HL-60 (cell line): Measurements from ENCODE around the gene PRKAR1B.

ENCODE experiments used
- DNase-seq, 2 experiments: peaks; one replicate each; pipeline ENCODE4 v3.0.0-alpha.2; 2010 to 2020; ENCODE audit warnings: low read depth in 1 of 2, low spot score in 1 of 2
- H3K27ac ChIP-seq: fragments of 250-450 bp; sonication (Bioruptor Pico); replicated peaks from 2 replicates; pipeline ENCODE4 v1.5.1; 2020; ENCODE audit warnings: mild to moderate bottlenecking, moderate library complexity
- H3K27me3 ChIP-seq: fragments of 250-450 bp; sonication (Bioruptor Pico); 2 replicates; pipeline ENCODE4 v1.5.1; 2021; ENCODE audit warnings: mild to moderate bottlenecking, moderate library complexity; ENCODE audit not compliant: insufficient read depth, poor library complexity, severe bottlenecking
- H3K4me3 ChIP-seq: replicated peaks from 2 replicates; pipeline ENCODE4 v1.5.1; 2011; ENCODE audit warnings: mild to moderate bottlenecking, control low read depth, low read length; ENCODE audit not compliant: insufficient read depth
- CTCF ChIP-seq: IDR thresholded peaks from one replicate; pipeline ENCODE4 v1.5.1; 2011; ENCODE audit warnings: low read length, control low read depth, inconsistent platforms; ENCODE audit not compliant: insufficient read depth
- GABPA ChIP-seq: IDR thresholded peaks from 2 replicates; pipeline ENCODE4 v1.6.1; 2012; ENCODE audit warnings: low read depth
- POLR2AphosphoS5 ChIP-seq: IDR thresholded peaks from 2 replicates; pipeline ENCODE4 v1.6.1; 2012; ENCODE audit warnings: low read depth
- REST ChIP-seq: IDR thresholded peaks from 2 replicates; pipeline ENCODE4 v1.6.1; 2012; ENCODE audit warnings: low read depth; ENCODE audit not compliant: insufficient replicate concordance
- SPI1 ChIP-seq: IDR thresholded peaks from 2 replicates; pipeline ENCODE4 v1.6.1; 2012; ENCODE audit warnings: low read depth, mild to moderate bottlenecking, borderline replicate concordance

The PRKAR1B gene

GRCh38 chr7:608954-609353 lies 118.1 kb downstream of the PRKAR1B start:
- TF ChIP-seq POLR2AphosphoS5 (no peak), REST (no peak), GABPA (no peak), SPI1 (no peak), CTCF (no peak)
- Histone ChIP-seq H3K27me3 (no peaks in the 10 kb centered on the region), H3K27ac (no peak overlapping the region), H3K4me3 (no peak overlapping the region)
- no peak for DNase-seq

- Histone ChIP-seq H3K4me3 (no peak overlapping the region), H3K27me3 (no peaks in the 10 kb centered on the region), H3K27ac (no peak overlapping the region)
- DNase-seq, result no peak
- TF ChIP-seq REST (no peak), SPI1 (no peak), GABPA (no peak), CTCF (no peak), POLR2AphosphoS5 (no peak)
These were observed 118.7 kb downstream of the PRKAR1B start for GRCh38 chr7:608361-608760.

- no peak overlapping the region for H3K4me3 ChIP-seq
- H3K27ac ChIP-seq, result no peak overlapping the region
- TF ChIP-seq GABPA (no peak), SPI1 (no peak), POLR2AphosphoS5 (no peak)
These were observed 119.1 kb downstream of the PRKAR1B start for GRCh38 chr7:607938-608337.

GRCh38 chr7:605661-606450 lies 121.2 kb downstream of the PRKAR1B start:
- Histone ChIP-seq H3K27me3 (no peaks in the 10 kb centered on the region), H3K4me3 (no peak overlapping the region), H3K27ac (no peak overlapping the region)
- TF ChIP-seq GABPA (no peak), REST (no peak), CTCF (no peak), POLR2AphosphoS5 (no peak), SPI1 (no peak)
- no peak for DNase-seq

More at GRCh38 chr7:607938-608337, 119.1 kb downstream of the PRKAR1B start:
- no peaks in the 10 kb centered on the region for H3K27me3 ChIP-seq
- no peak for DNase-seq
